Progenitor cell of endocrine pancreas (in vitro differentiated cells): Measurements from ENCODE around the gene MELK. TPM values are rescaled to one million over a fixed set of nuclear protein-coding genes. Genes with fewer than 3 reads are reported as not detected.

Experiments used
- DNase-seq: peaks from one replicate; pipeline ENCODE4 v3.0.0; 2021; ENCODE audit warnings: low spot score; ENCODE audit not compliant: unreplicated experiment
- H3K27ac Mint-ChIP-seq: 2 replicates; pipeline ENCODE4 v1.8.0; 2021; ENCODE audit warnings: mild to moderate bottlenecking, moderate library complexity, mixed read lengths
- H3K27me3 Mint-ChIP-seq: 2 replicates; pipeline ENCODE4 v1.8.0; 2021; ENCODE audit warnings: mixed read lengths
- H3K36me3 Mint-ChIP-seq: 2 replicates; pipeline ENCODE4 v1.8.0; 2022; ENCODE audit warnings: mixed read lengths; ENCODE audit not compliant: insufficient read depth
- H3K4me1 Mint-ChIP-seq: 2 replicates; pipeline ENCODE4 v1.8.0; 2021; ENCODE audit warnings: low read depth, mixed read lengths
- H3K4me3 Mint-ChIP-seq: 2 replicates; pipeline ENCODE4 v1.8.0; 2021; ENCODE audit warnings: low read depth, mild to moderate bottlenecking, moderate library complexity, mixed read lengths
- H3K9me3 Mint-ChIP-seq: 2 replicates; pipeline ENCODE4 v1.8.0; 2021; ENCODE audit warnings: low read depth, mixed read lengths
- total RNA-seq: library from RNA; stranded (reverse); gene quantifications from 2 replicates; pipeline ENCODE4 v1.2.1, GENCODE V29; 2021
- TF ChIP-seq, protein P1 (sequence below): fragments of 200-600 bp; sonication (generic); IDR thresholded peaks from one replicate; pipeline ENCODE4 v1.5.0; 2021; ENCODE audit warnings: antibody characterized with exemption, mild to moderate bottlenecking; ENCODE audit not compliant: unreplicated experiment

MELK gene
- total RNA-seq, 1 donor from 2014 or later: 27.9 TPM

GRCh38 chr9:36537861-36538260, 34.8 kb upstream of the MELK start:
- Mint-ChIP-seq H3K36me3 (no peaks in the 10 kb centered on the region), H3K4me3 (no peak overlapping the region), H3K4me1 (no peaks in the 10 kb centered on the region), H3K9me3 (peaks cover 6% of the 10 kb centered on the region), H3K27me3 (no peaks in the 10 kb centered on the region), H3K27ac (no peak overlapping the region)
- TF ChIP-seq, protein P1, sequence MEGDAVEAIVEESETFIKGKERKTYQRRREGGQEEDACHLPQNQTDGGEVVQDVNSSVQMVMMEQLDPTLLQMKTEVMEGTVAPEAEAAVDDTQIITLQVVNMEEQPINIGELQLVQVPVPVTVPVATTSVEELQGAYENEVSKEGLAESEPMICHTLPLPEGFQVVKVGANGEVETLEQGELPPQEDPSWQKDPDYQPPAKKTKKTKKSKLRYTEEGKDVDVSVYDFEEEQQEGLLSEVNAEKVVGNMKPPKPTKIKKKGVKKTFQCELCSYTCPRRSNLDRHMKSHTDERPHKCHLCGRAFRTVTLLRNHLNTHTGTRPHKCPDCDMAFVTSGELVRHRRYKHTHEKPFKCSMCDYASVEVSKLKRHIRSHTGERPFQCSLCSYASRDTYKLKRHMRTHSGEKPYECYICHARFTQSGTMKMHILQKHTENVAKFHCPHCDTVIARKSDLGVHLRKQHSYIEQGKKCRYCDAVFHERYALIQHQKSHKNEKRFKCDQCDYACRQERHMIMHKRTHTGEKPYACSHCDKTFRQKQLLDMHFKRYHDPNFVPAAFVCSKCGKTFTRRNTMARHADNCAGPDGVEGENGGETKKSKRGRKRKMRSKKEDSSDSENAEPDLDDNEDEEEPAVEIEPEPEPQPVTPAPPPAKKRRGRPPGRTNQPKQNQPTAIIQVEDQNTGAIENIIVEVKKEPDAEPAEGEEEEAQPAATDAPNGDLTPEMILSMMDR: no peak
- no peak for DNase-seq

GRCh38 chr9:36542355-36542754, 30.3 kb upstream of the MELK start:
- Mint-ChIP-seq H3K27me3 (no peaks in the 10 kb centered on the region), H3K4me3 (no peak overlapping the region), H3K4me1 (no peaks in the 10 kb centered on the region), H3K27ac (no peak overlapping the region), H3K36me3 (no peaks in the 10 kb centered on the region), H3K9me3 (no peaks in the 10 kb centered on the region)
- TF ChIP-seq, protein P1: no peak
- no peak for DNase-seq

GRCh38 chr9:36543916-36544315, 28.8 kb upstream of the MELK start:
- Mint-ChIP-seq H3K36me3 (no peaks in the 10 kb centered on the region), H3K9me3 (no peaks in the 10 kb centered on the region), H3K4me1 (no peaks in the 10 kb centered on the region), H3K27ac (no peak overlapping the region), H3K4me3 (no peak overlapping the region), H3K27me3 (no peaks in the 10 kb centered on the region)
- TF ChIP-seq, protein P1: no peak
- no peak for DNase-seq

GRCh38 chr9:36547598-36547997, 25.1 kb upstream of the MELK start:
- no peak overlapping the region for H3K27ac Mint-ChIP-seq
- H3K9me3 Mint-ChIP-seq: no peaks in the 10 kb centered on the region
- DNase-seq: no peak
- no peaks in the 10 kb centered on the region for H3K36me3 Mint-ChIP-seq
- no peaks in the 10 kb centered on the region for H3K27me3 Mint-ChIP-seq
- no peak overlapping the region for H3K4me3 Mint-ChIP-seq
- H3K4me1 Mint-ChIP-seq: no peaks in the 10 kb centered on the region
- TF ChIP-seq, protein P1: no peak

- DNase-seq: no peak
- TF ChIP-seq, protein P1: no peak
- Mint-ChIP-seq H3K9me3 (no peaks in the 10 kb centered on the region), H3K27me3 (no peaks in the 10 kb centered on the region), H3K27ac (no peak overlapping the region), H3K4me3 (no peak overlapping the region), H3K4me1 (no peaks in the 10 kb centered on the region), H3K36me3 (no peaks in the 10 kb centered on the region)
These were observed 24.2 kb upstream of the MELK start for GRCh38 chr9:36548454-36548853.
